Measurements from ENCODE around the gene VPS36. TPM values are rescaled to one million over a fixed set of nuclear protein-coding genes. Genes with fewer than 3 reads are reported as not detected.

Gene VPS36, protein sequence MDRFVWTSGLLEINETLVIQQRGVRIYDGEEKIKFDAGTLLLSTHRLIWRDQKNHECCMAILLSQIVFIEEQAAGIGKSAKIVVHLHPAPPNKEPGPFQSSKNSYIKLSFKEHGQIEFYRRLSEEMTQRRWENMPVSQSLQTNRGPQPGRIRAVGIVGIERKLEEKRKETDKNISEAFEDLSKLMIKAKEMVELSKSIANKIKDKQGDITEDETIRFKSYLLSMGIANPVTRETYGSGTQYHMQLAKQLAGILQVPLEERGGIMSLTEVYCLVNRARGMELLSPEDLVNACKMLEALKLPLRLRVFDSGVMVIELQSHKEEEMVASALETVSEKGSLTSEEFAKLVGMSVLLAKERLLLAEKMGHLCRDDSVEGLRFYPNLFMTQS
- total RNA-seq = 18.6 and 20.9 TPM in 2 replicates

GRCh38 chr13:52450012-52450792 lies at the start of gene VPS36:
Gene VPS36 (minus strand): TSS chr13:52450634. CDS start chr13:52450594, 40 bp downstream.

DNA sequence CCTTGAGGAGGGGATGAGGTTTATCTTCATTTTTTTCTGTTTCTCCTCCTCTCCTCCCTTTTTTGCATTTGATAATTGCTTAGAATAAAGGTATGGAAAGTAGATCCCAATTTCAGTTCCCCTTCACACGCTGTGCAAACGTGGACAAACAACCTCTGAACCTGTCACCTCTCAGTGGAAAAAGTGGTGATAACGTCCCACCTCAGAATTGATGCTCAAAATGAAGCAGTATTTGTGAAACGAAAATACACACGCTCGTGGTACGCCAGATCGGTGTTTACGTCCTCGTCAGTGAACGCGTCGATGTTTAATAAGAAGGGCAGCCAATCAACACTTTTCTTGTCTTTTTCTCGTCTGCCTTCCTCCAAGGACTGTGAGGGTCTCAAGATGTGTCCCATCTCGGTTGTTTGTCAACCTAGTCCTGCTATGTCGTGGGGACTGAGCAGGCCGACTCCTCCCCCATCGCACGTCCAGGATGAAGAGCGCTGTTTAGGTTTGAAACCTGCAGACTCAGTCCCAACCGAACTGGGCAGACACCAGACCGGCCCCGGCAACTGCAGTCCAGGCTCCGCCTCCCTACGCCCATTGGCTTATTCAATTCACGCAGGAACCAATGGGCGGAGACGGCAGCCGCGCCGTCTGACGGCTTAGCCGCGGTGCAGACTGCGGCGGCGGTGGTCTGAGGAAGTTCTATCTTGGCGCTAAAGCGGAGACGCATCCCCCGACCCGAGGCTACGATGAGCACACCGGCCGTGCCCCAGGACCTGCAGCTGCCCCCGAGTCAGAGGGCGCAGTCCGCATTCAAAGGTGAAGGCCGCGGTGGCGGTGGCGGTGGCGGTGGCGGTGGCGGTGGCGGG lies 4.6 kb upstream of the VPS36 start, which contains the start of gene CKAP2:
Gene CKAP2, plus strand, starts transcription at position 659 of the 857 bp plus-strand sequence. Its CDS starts 79 bp downstream, at position 738.

DNA sequence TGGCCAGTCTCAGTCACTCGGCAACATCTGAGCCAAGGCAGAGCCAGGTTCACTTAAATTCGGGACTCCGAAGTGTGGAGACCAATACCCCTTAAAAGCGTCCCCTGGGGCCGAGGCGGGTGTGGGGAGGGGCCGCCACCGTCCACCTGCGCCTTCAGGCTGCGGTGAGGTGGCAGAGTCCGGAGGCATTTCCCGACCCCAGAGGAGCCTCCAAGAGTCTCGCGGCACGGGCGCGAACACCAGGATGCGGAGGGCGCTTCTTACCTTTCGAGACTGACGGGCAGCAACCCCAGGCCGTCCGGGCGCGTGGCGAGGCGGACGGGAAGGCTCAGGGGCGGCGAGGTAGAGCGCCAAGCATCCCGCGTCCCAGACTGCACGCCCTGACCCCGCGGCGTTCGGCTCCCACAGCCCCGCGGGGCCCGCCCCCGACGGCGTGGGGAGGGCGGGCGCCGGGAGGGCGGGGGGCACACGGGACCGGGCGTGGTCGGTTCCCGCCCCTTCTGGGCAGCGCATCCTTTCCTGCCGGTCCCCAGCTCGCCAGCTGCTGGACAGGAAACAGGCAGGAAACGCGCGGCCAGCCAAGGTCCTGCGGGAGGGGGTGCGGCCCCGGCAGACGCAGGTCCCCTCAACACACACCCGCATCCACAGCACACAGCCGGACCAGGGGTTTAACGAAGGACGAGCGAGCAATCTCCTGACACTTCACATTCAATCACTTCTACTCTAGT lies 44.5 kb downstream of the VPS36 start, which contains the start of gene THSD1:
Gene THSD1, minus strand, starts transcription at position 406 of the 728 bp plus-strand sequence. CDS start 3,572 bp downstream, outside the sequence.

Other genes starting within 250 kb of the VPS36 start
- gene THSD1, start 44.5 kb downstream of the VPS36 start, total RNA-seq = 2.9 and 7.1 TPM in 2 replicates
- 7.0 and 18.5 TPM in 2 replicates for gene CKAP2, start 4.8 kb upstream of the VPS36 start, total RNA-seq
- 1.6 and 3.1 TPM in 2 replicates for gene HNRNPA1L2, start 191.8 kb upstream of the VPS36 start, total RNA-seq
- 30.3 and 35.2 TPM in 2 replicates for gene SUGT1, start 202.2 kb upstream of the VPS36 start, total RNA-seq

Data from cardiac atrium fibroblast (primary cell).